CD4-positive, alpha-beta memory T cell (primary cell): ENCODE results near the gene PRDM15. TPM values are rescaled to one million over a fixed set of nuclear protein-coding genes. Genes with fewer than 3 reads are reported as not detected.

Experiments
- CTCF ChIA-PET: fragments of 350-600 bp; sonication (Branson Sonifier 250); formaldehyde crosslinking; loops from one replicate; lab custom pipeline; 2021; ENCODE audit warnings: inconsistent platforms; ENCODE audit not compliant: partially characterized antibody; lab: Charles Lee
- POLR2A ChIA-PET: fragments of 350-600 bp; sonication (Branson Sonifier 250); formaldehyde crosslinking; loops from one replicate; lab custom pipeline; 2021; ENCODE audit not compliant: partially characterized antibody; lab: Charles Lee
- DNase-seq, 5 donors: peaks; one replicate each; pipeline versions ENCODE4 v3.0.0 to v3.0.0-alpha.2; 2020 to 2022; ENCODE audit warnings: mixed read lengths in 1 of 5
- H3K27ac ChIP-seq: one replicate; pipeline ENCODE4 v1.7.0; 2013; ENCODE audit warnings: low read depth, low read length
- H3K27me3 ChIP-seq: 2 replicates; pipeline ENCODE4 v1.7.0; 2013; ENCODE audit warnings: mild to moderate bottlenecking, low read length, moderate library complexity; ENCODE audit not compliant: insufficient read depth
- H3K36me3 ChIP-seq: 2 replicates; pipeline ENCODE4 v1.7.0; 2013; ENCODE audit warnings: mild to moderate bottlenecking, low read length, moderate library complexity; ENCODE audit not compliant: insufficient read depth
- H3K4me1 ChIP-seq: 2 replicates; pipeline ENCODE4 v1.7.0; 2013; ENCODE audit warnings: mild to moderate bottlenecking, low read length, moderate library complexity; ENCODE audit not compliant: insufficient read depth
- H3K4me3 ChIP-seq, 2 donors: one replicate each; pipeline ENCODE4 v1.7.0; 2013; ENCODE audit warnings: low read length in 2 of 2, mild to moderate bottlenecking in 1 of 2
- H3K9me3 ChIP-seq, 2 donors: one replicate each; pipeline ENCODE4 v1.7.0; 2013; ENCODE audit warnings: low read length in 2 of 2, control low read depth in 1 of 2; ENCODE audit not compliant: control insufficient read depth in 1 of 2
- H3K27ac Mint-ChIP-seq, 7 donors: one replicate each; pipeline ENCODE4 v1.8.0; 2020 to 2021; ENCODE audit warnings: mixed read lengths in 7 of 7, mild to moderate bottlenecking in 6 of 7, inconsistent platforms in 3 of 7, moderate library complexity in 3 of 7
- H3K27me3 Mint-ChIP-seq, 2 donors: one replicate each; pipeline ENCODE4 v1.8.0; 2020 to 2021; ENCODE audit warnings: mixed read lengths in 2 of 2
- H3K36me3 Mint-ChIP-seq, 2 donors: one replicate each; pipeline ENCODE4 v1.8.0; 2020 to 2021; ENCODE audit warnings: mixed read lengths in 2 of 2, inconsistent platforms in 1 of 2, mild to moderate bottlenecking in 1 of 2
- H3K4me1 Mint-ChIP-seq, 4 donors: one replicate each; pipeline ENCODE4 v1.8.0; 2020 to 2021; ENCODE audit warnings: mixed read lengths in 4 of 4, mild to moderate bottlenecking in 1 of 4
- H3K4me3 Mint-ChIP-seq, 8 donors: one replicate each; pipeline ENCODE4 v1.8.0; 2020 to 2021; ENCODE audit warnings: mixed read lengths in 8 of 8, mild to moderate bottlenecking in 7 of 8, moderate library complexity in 6 of 8, inconsistent platforms in 3 of 8
- H3K9me3 Mint-ChIP-seq, 8 donors: one replicate each; pipeline ENCODE4 v1.8.0; 2020 to 2021; ENCODE audit warnings: mixed read lengths in 8 of 8, mild to moderate bottlenecking in 5 of 8, inconsistent platforms in 3 of 8, moderate library complexity in 1 of 8
- intact Hi-C: fragments of 100-400 bp; cut with micrococcal nuclease; formaldehyde crosslinking; loops from one replicate; pipeline ENCODE4 v1.15.1; 2023
- polyA plus RNA-seq, 2 donors: library from polyadenylated mRNA; unstranded; fragments of 300-500 nt; fragmentation: Illumina TruSeq; gene quantifications; one replicate each; pipeline ENCODE4 v1.2.3, GENCODE V29; 2021
- total RNA-seq, 2 experiments: library from RNA; stranded (reverse); gene quantifications; one replicate each; pipeline ENCODE4 v1.2.3, GENCODE V29; 2021

Gene PRDM15
- total RNA-seq (10 to 100 TPM; 14.2 to 14.3 TPM), polyA plus RNA-seq (1 to 10 TPM in 1 of 2 donors, under 1 TPM in 1; 0.50 to 3.3 TPM)

GRCh38 chr21:41879190-41879998 lies at the start of gene PRDM15:
Gene PRDM15 (minus strand): TSS chr21:41879344. CDS start chr21:41860363, 18,981 bp downstream.
- peaks cover 14 to 37% (median 27%) of the 10 kb centered on the region in 4 donors for H3K4me1 Mint-ChIP-seq
- H3K27me3 Mint-ChIP-seq, result no peaks in the 10 kb centered on the region
- intact Hi-C loops, result loop anchor here (1.0 kb wide), 3 partner anchors 47 to 229 kb away; no protein-coding TSS in a partner anchor
- peak within 1 kb of the TSS; percentile 60 to 74 for H3K4me3 ChIP-seq
- no peaks in the 10 kb centered on the region for H3K9me3 ChIP-seq
- no peaks in the 10 kb centered on the region for H3K27me3 ChIP-seq
- H3K4me1 ChIP-seq, result peaks cover 26% of the 10 kb centered on the region
- peak within 1 kb of the TSS; percentile 90 to 93 (median 92) for H3K4me3 Mint-ChIP-seq
- peaks cover 0 to 7% of the 10 kb centered on the region in 2 donors for H3K36me3 Mint-ChIP-seq
- H3K27ac ChIP-seq, result peak within 1 kb of the TSS; percentile 69
- POLR2A ChIA-PET, result interaction anchor here (0.7 to 3.6 kb wide), 10 partner anchors 16 to 525 kb away, joined by 3 to 53 read pairs (median 6); partner anchors contain the start of genes UBASH3A and ZBTB21
- peak; percentile 73 to 81 (median 75) for DNase-seq
- no peaks in the 10 kb centered on the region for H3K36me3 ChIP-seq
- H3K9me3 Mint-ChIP-seq, result peaks cover 0 to 1% (median 0%) of the 10 kb centered on the region in 8 donors
- CTCF ChIA-PET, result interaction anchor here (1.1 to 1.9 kb wide), 5 partner anchors 17 to 228 kb away, joined by 3 to 13 read pairs (median 4); no protein-coding TSS in a partner anchor
- peak within 1 kb of the TSS; percentile 85 to 97 (median 96) for H3K27ac Mint-ChIP-seq

- H3K27ac ChIP-seq, result no peak overlapping the region
- H3K9me3 Mint-ChIP-seq, result no peaks in the 10 kb centered on the region
- no peaks in the 10 kb centered on the region for H3K27me3 ChIP-seq
- intact Hi-C loops, result no loop called here
- no peaks in the 10 kb centered on the region for H3K36me3 ChIP-seq
- H3K4me3 ChIP-seq, result no peak overlapping the region
- H3K36me3 Mint-ChIP-seq, result peaks cover 0 to 7% of the 10 kb centered on the region in 2 donors
- peaks cover 0 to 2% of the 10 kb centered on the region in 2 donors for H3K27me3 Mint-ChIP-seq
- ChIA-PET POLR2A (interaction anchor here (1.1 to 6.6 kb wide), 4 partner anchors 19 to 134 kb away, joined by 3 to 52 read pairs (median 6); partner anchors contain the start of genes PRDM15 and ZBTB21), CTCF (interaction anchor here (0.6 to 2.0 kb wide), 3 partner anchors 179 to 536 kb away, joined by 3 to 10 read pairs (median 3); no protein-coding TSS in a partner anchor)
- no peaks in the 10 kb centered on the region for H3K9me3 ChIP-seq
- no peak for DNase-seq
- H3K27ac Mint-ChIP-seq, result peak overlapping the region in 4 of 7 donors; percentile 28 to 79 (median 42)
- H3K4me1 ChIP-seq, result peaks cover 29% of the 10 kb centered on the region
- H3K4me1 Mint-ChIP-seq, result peaks cover 21 to 40% (median 29%) of the 10 kb centered on the region in 4 donors
- peak overlapping the region in 3 of 8 donors; percentile 10 to 52 (median 45) for H3K4me3 Mint-ChIP-seq
Observed at GRCh38 chr21:41928621-41929220, 49.6 kb upstream of the PRDM15 start.

GRCh38 chr21:41927727-41928409 lies 48.7 kb upstream of the PRDM15 start:
- H3K36me3 Mint-ChIP-seq, result peaks cover 0 to 9% of the 10 kb centered on the region in 2 donors
- ChIA-PET POLR2A (interaction anchor here (1.4 to 6.6 kb wide), 4 partner anchors 50 to 180 kb away, joined by 5 to 52 read pairs (median 8); partner anchors contain the start of genes PRDM15 and ZBTB21), CTCF (interaction anchor here (0.7 to 1.5 kb wide), 4 partner anchors 25 to 188 kb away, joined by 3 to 4 read pairs (median 3); no protein-coding TSS in a partner anchor)
- H3K9me3 Mint-ChIP-seq, result no peaks in the 10 kb centered on the region
- Histone ChIP-seq H3K27ac (no peak overlapping the region), H3K36me3 (no peaks in the 10 kb centered on the region), H3K4me1 (peaks cover 37% of the 10 kb centered on the region), H3K4me3 (no peak overlapping the region), H3K27me3 (no peaks in the 10 kb centered on the region), H3K9me3 (no peaks in the 10 kb centered on the region)
- DNase-seq, result no peak
- peak overlapping the region in 4 of 8 donors; percentile 8 to 34 (median 15) for H3K4me3 Mint-ChIP-seq
- peaks cover 27 to 48% (median 35%) of the 10 kb centered on the region in 4 donors for H3K4me1 Mint-ChIP-seq
- H3K27me3 Mint-ChIP-seq, result peaks cover 0 to 2% of the 10 kb centered on the region in 2 donors
- intact Hi-C loops, result loop anchor here (2.0 kb wide), 1 partner anchor 75 kb away; no protein-coding TSS in a partner anchor
- peak overlapping the region in 3 of 7 donors; percentile 13 to 90 (median 46) for H3K27ac Mint-ChIP-seq

- Mint-ChIP-seq H3K36me3 (peaks cover under 1 to 9% of the 10 kb centered on the region in 2 donors), H3K4me3 (peak overlapping the region; percentile 93 to 100 (median 96)), H3K27me3 (peaks cover 0 to 2% of the 10 kb centered on the region in 2 donors), H3K9me3 (no peaks in the 10 kb centered on the region), H3K27ac (peak overlapping the region; percentile 90 to 100 (median 99)), H3K4me1 (peaks cover 27 to 48% (median 36%) of the 10 kb centered on the region in 4 donors)
- Histone ChIP-seq H3K4me1 (peaks cover 37% of the 10 kb centered on the region), H3K4me3 (peak overlapping the region; percentile 45 to 66), H3K36me3 (no peaks in the 10 kb centered on the region), H3K27me3 (no peaks in the 10 kb centered on the region), H3K9me3 (no peaks in the 10 kb centered on the region), H3K27ac (peak overlapping the region; percentile 74)
- intact Hi-C loops, result loop anchor here (1.0 to 2.0 kb wide), 4 partner anchors 47 to 182 kb away; partner anchors contain the start of gene PRDM15
- CTCF ChIA-PET, result interaction anchor here (0.7 to 4.8 kb wide), 9 partner anchors 26 to 644 kb away, joined by 3 to 43 read pairs (median 4); partner anchors contain the start of gene PRDM15
- POLR2A ChIA-PET, result interaction anchor here (1.0 to 6.6 kb wide), 7 partner anchors 12 to 261 kb away, joined by 3 to 53 read pairs (median 8); partner anchors contain the start of genes PRDM15 and ZBTB21
- DNase-seq, result no peak
Observed at GRCh38 chr21:41926807-41927171, 47.6 kb upstream of the PRDM15 start.

- POLR2A ChIA-PET, result interaction anchor here (1.0 to 6.6 kb wide), 9 partner anchors 11 to 565 kb away, joined by 3 to 53 read pairs (median 7); partner anchors contain the start of genes MX2, PRDM15 and ZBTB21
- Mint-ChIP-seq H3K4me1 (peaks cover 27 to 48% (median 36%) of the 10 kb centered on the region in 4 donors), H3K4me3 (peak overlapping the region; percentile 93 to 100 (median 96)), H3K9me3 (no peaks in the 10 kb centered on the region), H3K36me3 (peaks cover 3 to 9% of the 10 kb centered on the region in 2 donors), H3K27ac (peak overlapping the region; percentile 90 to 100 (median 99)), H3K27me3 (peaks cover 0 to 2% of the 10 kb centered on the region in 2 donors)
- H3K36me3 ChIP-seq, result no peaks in the 10 kb centered on the region
- CTCF ChIA-PET, result interaction anchor here (0.7 to 4.8 kb wide), 9 partner anchors 26 to 643 kb away, joined by 3 to 43 read pairs (median 4); partner anchors contain the start of gene PRDM15
- H3K27me3 ChIP-seq, result no peaks in the 10 kb centered on the region
- peaks cover 37% of the 10 kb centered on the region for H3K4me1 ChIP-seq
- peak; percentile 48 to 70 (median 60) for DNase-seq
- H3K9me3 ChIP-seq, result no peaks in the 10 kb centered on the region
- H3K4me3 ChIP-seq, result peak overlapping the region; percentile 45 to 66
- intact Hi-C loops, result loop anchor here (1.0 to 2.0 kb wide), 4 partner anchors 47 to 182 kb away; partner anchors contain the start of gene PRDM15
- peak overlapping the region; percentile 74 for H3K27ac ChIP-seq
Observed at GRCh38 chr21:41926117-41926806, 47.1 kb upstream of the PRDM15 start.
